Activated gamma-delta T cell (primary cell): ENCODE measurements around the gene COPS4.
"Not testable (repeated sequence)": the region's sequence is repeated elsewhere in the genome, so short reads cannot be mapped to it uniquely, and the experiment has no call there.

Experiments used
- DNase-seq: peaks from one replicate; lab custom pipeline; 2025; lab: John Stamatoyannopoulos, UW

The COPS4 gene

GRCh38 chr4:83083925-83084475 is 49.0 kb downstream of the COPS4 start:
- DNase-seq = no peak

DNA sequence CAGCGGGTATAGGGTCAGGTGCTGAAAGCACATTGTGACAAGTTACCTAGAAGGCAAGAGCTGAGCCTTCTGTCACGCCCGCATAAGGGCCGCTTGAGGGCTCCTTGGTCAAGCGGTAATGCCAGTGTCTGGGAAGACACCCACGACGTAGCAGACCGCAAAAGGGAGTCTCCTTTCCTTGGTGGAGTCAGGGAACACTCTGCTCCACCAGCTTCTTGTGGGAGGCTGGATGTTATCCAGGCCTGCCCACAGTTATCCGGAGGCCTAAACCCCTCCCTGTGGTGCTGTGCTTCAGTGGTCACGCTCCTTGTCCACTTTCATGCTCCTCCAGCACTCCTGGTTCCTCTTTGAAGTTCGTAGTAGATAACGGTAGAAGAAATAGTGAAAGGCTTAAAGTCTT is 50.0 kb downstream of the COPS4 start:
- DNase-seq = not testable (repeated sequence)

DNA sequence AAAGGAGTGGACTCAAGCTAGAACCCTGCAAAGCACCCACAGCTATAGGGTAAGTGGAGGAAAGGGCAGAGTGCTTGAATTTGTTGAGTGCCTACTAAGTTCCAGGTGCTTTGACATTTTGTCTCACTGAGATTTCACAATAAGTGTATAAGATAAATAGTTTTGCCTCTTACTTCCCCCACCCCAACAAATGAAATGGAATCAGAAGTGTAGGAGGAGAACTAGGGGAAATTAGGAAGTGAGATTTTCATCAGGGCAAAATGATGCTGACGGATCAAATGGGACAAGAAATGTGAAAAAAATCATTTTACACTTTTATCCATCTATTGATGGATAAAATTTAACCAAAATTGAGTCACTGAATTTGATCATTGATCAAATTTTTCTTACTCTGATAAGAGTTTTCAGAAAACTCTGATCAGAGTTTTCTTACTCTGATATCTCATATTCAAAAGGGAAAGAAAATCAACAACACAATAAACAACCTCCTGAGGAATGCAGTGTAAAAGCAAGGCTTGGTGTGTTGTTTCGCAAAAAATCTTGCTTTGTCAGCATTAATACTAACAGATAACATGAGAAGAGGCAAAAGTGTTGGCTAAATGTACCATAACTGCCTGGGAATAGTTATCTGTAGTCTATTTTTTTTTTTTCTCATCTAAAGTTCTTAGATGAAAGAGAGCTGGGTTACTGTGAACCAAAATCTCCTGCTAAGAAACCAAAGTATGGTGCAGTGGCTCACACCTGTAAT is 54.6 kb downstream of the COPS4 start:
- no peak for DNase-seq

DNA sequence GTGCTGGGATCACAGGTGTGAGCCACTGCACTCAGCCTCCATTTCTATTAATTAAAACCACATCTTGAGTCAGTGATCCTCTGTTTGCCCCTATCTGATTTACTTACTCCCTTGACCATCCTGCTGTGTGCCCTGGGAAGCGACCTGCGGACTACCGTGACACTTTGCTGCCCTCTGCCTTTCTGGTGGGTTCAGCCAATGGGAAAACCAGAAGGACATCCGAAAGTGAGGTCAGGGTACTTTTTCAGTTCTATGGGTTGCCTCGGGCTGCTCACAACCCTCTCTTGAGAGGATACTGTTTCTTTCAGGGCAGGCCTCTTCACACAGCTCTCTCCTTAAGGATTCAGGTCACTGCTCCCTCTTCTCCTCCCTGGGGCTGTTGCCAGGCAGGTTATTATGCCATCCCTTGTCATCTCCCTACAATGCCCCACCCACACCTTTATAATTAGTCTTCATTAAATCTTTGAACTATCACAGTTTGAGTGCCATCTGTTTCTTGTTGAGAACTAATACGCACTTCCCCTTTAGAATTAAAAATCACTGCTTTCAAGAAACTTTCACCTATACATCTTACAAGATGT is 58.2 kb downstream of the COPS4 start:
- DNase-seq = no peak

- DNase-seq = no peak
These were observed 61.4 kb downstream of the COPS4 start for GRCh38 chr4:83096397-83096796.

DNA sequence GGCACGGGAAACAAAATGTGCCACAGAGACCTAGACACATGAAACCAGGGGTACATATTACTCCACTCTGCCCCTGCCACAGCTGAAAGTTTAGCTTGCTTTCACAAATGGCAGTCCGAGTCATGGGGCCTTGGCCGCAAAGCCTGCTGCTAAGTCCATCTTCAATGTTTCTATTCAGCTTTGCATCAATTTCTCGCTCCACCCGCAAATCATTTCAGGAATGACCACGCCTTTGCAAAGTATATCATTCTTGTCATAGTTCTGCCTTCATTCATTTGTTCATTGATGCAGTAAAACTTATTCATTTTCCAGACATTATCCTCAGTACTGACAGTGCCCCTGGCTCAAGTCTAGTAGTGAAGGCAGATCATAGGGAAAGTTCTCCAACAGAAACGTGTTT is 70.0 kb downstream of the COPS4 start:
- DNase-seq = no peak

DNA sequence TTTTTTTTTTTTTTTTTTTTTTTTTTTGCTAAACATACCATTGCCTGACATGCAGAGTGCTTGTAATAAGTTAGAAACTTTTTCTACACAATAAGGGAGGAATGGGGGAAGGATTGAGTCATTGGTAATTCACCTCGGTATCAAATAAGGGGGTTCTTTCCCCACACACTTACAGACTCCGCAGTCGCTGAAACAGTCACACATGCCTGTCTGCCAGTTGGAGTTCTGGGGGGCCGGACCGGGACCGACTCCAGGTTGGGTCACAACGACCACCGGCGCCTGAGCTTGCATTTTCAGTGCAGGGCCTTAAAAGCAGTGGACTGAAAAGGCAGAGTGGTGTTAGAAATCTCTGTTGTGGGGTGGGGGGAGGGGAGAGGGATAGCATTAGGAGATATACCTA is 72.6 kb downstream of the COPS4 start:
- peak; percentile 14 for DNase-seq

GRCh38 chr4:83108101-83108861 is 73.3 kb downstream of the COPS4 start:
- peak; percentile 16 for DNase-seq

DNA sequence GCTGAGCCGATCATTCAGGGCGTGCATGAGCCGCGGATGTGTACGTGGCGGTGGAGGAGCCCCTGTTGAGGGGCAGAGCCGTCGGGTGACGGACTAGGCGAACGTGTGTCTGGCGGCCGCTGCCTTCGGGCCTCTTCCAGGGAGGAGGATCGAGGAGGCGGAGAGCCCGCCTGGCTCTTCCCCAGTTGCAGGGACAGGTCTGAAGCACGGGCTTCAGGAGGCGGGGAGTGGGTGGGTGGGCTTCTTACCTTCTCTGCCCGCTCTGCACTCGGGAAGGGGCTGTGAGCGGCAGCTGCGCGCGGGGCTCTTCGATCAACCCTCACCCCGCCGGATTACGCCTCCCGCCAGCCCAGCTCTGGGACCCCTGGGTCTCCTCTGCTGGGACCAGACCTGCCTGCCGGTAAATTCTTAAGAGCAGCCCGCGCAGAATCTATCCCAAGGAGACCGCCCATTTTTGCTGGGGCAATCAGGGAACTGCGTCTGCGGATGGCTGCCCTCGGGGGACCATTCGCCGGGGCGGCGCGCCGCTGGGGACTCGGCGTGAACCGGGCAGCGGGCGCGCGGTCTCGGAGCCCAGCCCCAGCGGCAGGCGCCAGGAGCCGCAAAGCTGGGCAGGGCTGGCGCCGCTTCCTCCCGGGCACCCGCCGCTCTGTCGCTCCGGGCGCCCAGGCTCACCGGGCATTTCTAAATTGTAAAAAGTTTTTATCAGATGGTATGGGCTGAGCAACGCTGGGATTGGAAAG is 74.7 kb downstream of the COPS4 start:
- peak; percentile 31 for DNase-seq

DNA sequence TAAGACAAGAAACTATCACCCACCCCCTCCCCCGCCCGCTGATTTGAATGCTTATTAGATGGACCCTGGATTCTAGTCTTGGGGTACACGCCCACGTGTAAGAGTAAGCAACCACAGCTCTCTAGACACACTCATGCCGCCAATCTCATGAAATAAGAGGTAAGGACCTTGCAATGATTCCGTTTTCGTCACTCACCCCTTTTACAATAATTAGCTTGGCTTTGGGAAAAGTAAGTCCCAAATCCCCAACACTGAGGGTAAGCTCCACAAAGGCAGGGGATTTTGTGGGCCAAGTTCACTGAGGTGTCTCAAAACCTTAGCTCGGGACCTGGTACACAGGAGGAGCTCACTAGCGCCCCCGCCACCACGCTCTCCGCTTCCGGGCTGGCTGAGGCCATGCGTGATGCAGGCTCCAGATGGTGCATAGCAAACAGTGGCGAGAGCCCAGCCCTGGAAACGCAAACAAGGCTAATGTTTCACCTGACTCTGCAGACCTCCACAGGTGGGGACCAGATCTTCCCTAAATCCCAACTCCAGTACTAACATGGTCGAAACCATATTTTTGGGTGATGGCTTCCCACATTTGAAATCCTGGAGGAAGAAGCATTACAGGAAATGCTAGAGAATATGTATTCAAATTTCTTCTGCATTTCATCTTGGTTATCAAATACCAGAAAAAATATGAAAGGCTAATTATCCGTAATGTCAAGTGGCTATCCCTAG is 75.4 kb downstream of the COPS4 start:
- peak; percentile 75 for DNase-seq

GRCh38 chr4:83110970-83111750 is 76.2 kb downstream of the COPS4 start:
- DNase-seq = no peak

DNA sequence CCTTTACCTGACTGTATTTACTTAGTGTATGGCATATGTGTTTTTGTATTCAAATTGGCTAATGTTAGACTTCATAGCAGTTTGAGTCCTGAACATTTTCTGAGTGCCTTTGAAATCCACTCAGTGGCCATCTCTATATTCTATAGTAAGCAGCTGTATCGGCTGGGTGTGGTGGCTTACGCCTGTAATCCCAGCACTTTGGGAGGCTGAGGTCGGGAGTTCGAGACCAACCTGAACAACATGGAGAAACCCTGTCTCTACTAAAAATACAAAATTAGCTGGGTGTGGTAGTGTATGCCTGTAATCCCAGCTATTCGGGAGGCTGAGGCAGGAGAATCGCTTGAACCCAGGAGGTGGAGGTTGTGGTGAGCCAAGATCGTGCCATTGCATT is 76.8 kb downstream of the COPS4 start:
- DNase-seq = not testable (repeated sequence)

DNA sequence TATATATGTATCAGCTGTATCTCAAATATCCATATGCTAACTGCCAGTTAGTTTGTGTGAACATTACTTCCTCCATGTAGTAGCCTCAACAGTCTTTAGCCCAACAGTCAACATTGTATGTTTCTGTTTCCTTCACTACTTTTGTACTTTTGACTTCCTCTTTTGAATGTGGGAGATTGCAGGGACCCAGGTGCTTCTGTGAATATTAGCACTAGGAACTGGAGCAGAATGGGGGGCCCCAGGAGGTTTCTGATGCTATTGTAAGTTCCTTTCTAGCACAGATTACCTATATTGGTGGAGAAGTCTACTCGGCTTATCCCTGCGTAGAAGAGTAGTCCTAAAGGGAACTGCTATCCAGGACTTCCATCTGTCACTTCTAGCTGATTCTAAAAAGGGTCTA is 77.2 kb downstream of the COPS4 start:
- no peak for DNase-seq

DNA sequence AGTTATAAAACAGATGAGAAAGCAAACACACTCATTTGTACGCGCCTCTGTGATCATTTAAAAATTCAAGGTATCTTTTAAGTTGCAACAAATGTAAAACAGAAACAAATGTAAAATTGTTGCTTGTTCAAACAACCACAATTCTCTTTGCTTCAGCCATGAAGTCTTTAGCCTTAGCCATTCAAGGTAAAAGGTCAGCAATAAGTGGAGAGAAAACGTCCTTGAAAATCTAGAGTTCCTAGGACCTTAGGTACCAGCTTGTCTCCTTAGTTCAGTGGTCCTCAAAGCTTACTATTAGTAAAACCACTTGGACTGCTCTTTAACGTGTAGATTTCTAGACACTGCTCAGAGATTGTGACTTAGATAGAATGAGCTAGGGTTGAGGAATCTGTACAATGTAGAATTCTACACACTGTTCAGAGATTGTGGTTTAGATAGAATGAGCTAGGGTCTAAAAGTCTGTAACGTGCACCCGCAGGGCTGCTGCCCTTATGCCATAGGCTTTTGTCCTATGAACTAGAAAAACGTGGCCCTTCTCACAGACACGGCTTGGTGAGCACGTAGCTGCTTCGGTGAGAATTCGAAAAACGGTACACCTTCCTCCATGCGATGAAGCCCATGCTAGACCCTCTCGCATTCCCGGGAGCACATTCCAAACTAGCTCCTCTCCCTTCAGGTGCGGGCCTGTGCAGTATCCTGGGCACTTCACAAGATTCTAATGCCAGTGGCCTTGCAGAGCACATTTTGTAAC is 77.9 kb downstream of the COPS4 start:
- no peak for DNase-seq

GRCh38 chr4:83113429-83113786 is 78.4 kb downstream of the COPS4 start:
- DNase-seq = no peak

GRCh38 chr4:83114576-83114975 is 79.6 kb downstream of the COPS4 start, which contains the start of gene PLAC8:
Gene PLAC8, minus strand, starts transcription at chr4:83114729. Its CDS starts 6,808 bp downstream, at chr4:83107921.
- DNase-seq = no peak

- no peak for DNase-seq
These were observed 80.0 kb downstream of the COPS4 start for GRCh38 chr4:83115000-83115399.

GRCh38 chr4:83115656-83116285 is 80.8 kb downstream of the COPS4 start:
- no peak for DNase-seq

- DNase-seq = no peak
These were observed 83.9 kb downstream of the COPS4 start for GRCh38 chr4:83118869-83119268.
